GM19468 (cell line): ENCODE data around the gene HSPB9.
"Not testable (repeated sequence)": the region's sequence is repeated elsewhere in the genome, so short reads cannot be mapped to it uniquely, and the experiment has no call there.

Experiments used
- ATAC-seq: cut with Tn5 transposase; IDR thresholded peaks from one replicate; pipeline ENCODE4 v1.9.1; 2021; ENCODE audit warnings: mild to moderate bottlenecking, moderate library complexity, moderate number of reproducible peaks; ENCODE audit not compliant: unreplicated experiment; ENCODE audit errors: extremely low read depth

The HSPB9 gene

GRCh38 chr17:42138749-42139492 is 16.3 kb downstream of the HSPB9 start:
- ATAC-seq: no peak

GRCh38 chr17:42140690-42141089 is 18.1 kb downstream of the HSPB9 start:
- not testable (repeated sequence) for ATAC-seq

- no peak for ATAC-seq
These were observed 18.8 kb downstream of the HSPB9 start for GRCh38 chr17:42141382-42141781.

- no peak for ATAC-seq
These were observed 19.8 kb downstream of the HSPB9 start for GRCh38 chr17:42142371-42142896.

- not testable (repeated sequence) for ATAC-seq
These were observed 20.5 kb downstream of the HSPB9 start for GRCh38 chr17:42143138-42143537.

GRCh38 chr17:42146911-42147607 is 24.5 kb downstream of the HSPB9 start:
- no peak for ATAC-seq

GRCh38 chr17:42153919-42154742 is 31.5 kb downstream of the HSPB9 start:
- ATAC-seq: no peak

GRCh38 chr17:42155614-42156045 is 33.0 kb downstream of the HSPB9 start:
- ATAC-seq: no peak

- no peak for ATAC-seq
These were observed 37.4 kb downstream of the HSPB9 start for GRCh38 chr17:42159796-42160530.

- no peak for ATAC-seq
These were observed 37.9 kb downstream of the HSPB9 start for GRCh38 chr17:42160531-42160910.

GRCh38 chr17:42163113-42163512 is 40.5 kb downstream of the HSPB9 start:
- no peak for ATAC-seq

- no peak for ATAC-seq
These were observed 41.2 kb downstream of the HSPB9 start for GRCh38 chr17:42163696-42164407.

GRCh38 chr17:42165751-42166150 is 43.1 kb downstream of the HSPB9 start:
- no peak for ATAC-seq

GRCh38 chr17:42166196-42166763 is 43.7 kb downstream of the HSPB9 start:
- no peak for ATAC-seq

GRCh38 chr17:42167807-42168206 is 45.2 kb downstream of the HSPB9 start:
- no peak for ATAC-seq

- no peak for ATAC-seq
These were observed 46.7 kb downstream of the HSPB9 start for GRCh38 chr17:42169351-42169750.

GRCh38 chr17:42171831-42172230 is 49.2 kb downstream of the HSPB9 start:
- ATAC-seq: no peak
